Progenitor cell of endocrine pancreas (in vitro differentiated cells): Measurements from ENCODE around the gene NUDT14. TPM values are rescaled to one million over a fixed set of nuclear protein-coding genes. Genes with fewer than 3 reads are reported as not detected.

ENCODE experiments used
- DNase-seq: peaks from one replicate; pipeline ENCODE4 v3.0.0; 2021; ENCODE audit warnings: low spot score; ENCODE audit not compliant: unreplicated experiment
- H3K27ac Mint-ChIP-seq: 2 replicates; pipeline ENCODE4 v1.8.0; 2021; ENCODE audit warnings: mild to moderate bottlenecking, moderate library complexity, mixed read lengths
- H3K27me3 Mint-ChIP-seq: 2 replicates; pipeline ENCODE4 v1.8.0; 2021; ENCODE audit warnings: mixed read lengths
- H3K36me3 Mint-ChIP-seq: 2 replicates; pipeline ENCODE4 v1.8.0; 2022; ENCODE audit warnings: mixed read lengths; ENCODE audit not compliant: insufficient read depth
- H3K4me1 Mint-ChIP-seq: 2 replicates; pipeline ENCODE4 v1.8.0; 2021; ENCODE audit warnings: low read depth, mixed read lengths
- H3K4me3 Mint-ChIP-seq: 2 replicates; pipeline ENCODE4 v1.8.0; 2021; ENCODE audit warnings: low read depth, mild to moderate bottlenecking, moderate library complexity, mixed read lengths
- H3K9me3 Mint-ChIP-seq: 2 replicates; pipeline ENCODE4 v1.8.0; 2021; ENCODE audit warnings: low read depth, mixed read lengths
- total RNA-seq: library from RNA; stranded (reverse); gene quantifications from 2 replicates; pipeline ENCODE4 v1.2.1, GENCODE V29; 2021
- TF ChIP-seq, protein P1 (sequence below): fragments of 200-600 bp; sonication (generic); IDR thresholded peaks from one replicate; pipeline ENCODE4 v1.5.0; 2021; ENCODE audit warnings: antibody characterized with exemption, mild to moderate bottlenecking; ENCODE audit not compliant: unreplicated experiment

The NUDT14 gene
- total RNA-seq, 1 donor from 2014 or later = 66.6 TPM

DNA sequence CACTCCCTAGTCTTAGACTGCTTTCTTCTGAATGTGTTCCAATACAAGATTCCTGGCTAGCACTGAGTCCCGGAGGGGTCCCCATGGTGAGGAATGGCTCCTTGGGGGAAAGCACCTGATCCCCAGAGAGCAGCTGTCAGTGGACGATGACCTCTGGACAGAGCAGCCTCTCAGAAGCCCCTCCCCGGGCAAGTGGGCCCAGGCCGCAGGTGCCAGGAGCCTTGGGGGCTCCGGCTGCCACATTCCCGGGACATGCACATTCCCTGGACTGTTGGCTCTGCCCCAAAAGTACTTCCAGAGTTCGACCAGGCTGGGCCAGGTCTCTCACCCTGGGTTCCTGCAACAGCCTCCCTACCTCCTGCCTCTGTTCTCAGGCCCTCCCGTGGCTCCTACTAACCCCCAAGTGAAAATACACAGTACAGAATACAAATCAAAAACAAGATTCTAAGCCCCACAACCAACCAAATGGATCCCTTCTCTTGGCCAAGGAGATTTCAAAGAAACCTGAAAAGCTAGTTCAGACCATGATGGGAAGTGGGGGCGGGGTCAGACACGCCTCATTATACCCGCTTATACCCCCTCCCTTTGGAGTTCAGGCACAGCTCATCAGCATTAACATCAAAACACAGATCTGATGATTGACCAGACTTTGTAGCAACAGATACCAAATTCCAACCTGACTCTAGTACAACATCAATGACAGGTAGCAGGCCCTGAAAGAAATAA lies 43.9 kb upstream of the NUDT14 start:
- TF ChIP-seq, protein P1, sequence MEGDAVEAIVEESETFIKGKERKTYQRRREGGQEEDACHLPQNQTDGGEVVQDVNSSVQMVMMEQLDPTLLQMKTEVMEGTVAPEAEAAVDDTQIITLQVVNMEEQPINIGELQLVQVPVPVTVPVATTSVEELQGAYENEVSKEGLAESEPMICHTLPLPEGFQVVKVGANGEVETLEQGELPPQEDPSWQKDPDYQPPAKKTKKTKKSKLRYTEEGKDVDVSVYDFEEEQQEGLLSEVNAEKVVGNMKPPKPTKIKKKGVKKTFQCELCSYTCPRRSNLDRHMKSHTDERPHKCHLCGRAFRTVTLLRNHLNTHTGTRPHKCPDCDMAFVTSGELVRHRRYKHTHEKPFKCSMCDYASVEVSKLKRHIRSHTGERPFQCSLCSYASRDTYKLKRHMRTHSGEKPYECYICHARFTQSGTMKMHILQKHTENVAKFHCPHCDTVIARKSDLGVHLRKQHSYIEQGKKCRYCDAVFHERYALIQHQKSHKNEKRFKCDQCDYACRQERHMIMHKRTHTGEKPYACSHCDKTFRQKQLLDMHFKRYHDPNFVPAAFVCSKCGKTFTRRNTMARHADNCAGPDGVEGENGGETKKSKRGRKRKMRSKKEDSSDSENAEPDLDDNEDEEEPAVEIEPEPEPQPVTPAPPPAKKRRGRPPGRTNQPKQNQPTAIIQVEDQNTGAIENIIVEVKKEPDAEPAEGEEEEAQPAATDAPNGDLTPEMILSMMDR = no peak
- Mint-ChIP-seq H3K36me3 (peaks cover 10% of the 10 kb centered on the region), H3K4me3 (no peak overlapping the region), H3K27ac (no peak overlapping the region), H3K27me3 (no peaks in the 10 kb centered on the region), H3K4me1 (no peaks in the 10 kb centered on the region), H3K9me3 (no peaks in the 10 kb centered on the region)
- DNase-seq = no peak

DNA sequence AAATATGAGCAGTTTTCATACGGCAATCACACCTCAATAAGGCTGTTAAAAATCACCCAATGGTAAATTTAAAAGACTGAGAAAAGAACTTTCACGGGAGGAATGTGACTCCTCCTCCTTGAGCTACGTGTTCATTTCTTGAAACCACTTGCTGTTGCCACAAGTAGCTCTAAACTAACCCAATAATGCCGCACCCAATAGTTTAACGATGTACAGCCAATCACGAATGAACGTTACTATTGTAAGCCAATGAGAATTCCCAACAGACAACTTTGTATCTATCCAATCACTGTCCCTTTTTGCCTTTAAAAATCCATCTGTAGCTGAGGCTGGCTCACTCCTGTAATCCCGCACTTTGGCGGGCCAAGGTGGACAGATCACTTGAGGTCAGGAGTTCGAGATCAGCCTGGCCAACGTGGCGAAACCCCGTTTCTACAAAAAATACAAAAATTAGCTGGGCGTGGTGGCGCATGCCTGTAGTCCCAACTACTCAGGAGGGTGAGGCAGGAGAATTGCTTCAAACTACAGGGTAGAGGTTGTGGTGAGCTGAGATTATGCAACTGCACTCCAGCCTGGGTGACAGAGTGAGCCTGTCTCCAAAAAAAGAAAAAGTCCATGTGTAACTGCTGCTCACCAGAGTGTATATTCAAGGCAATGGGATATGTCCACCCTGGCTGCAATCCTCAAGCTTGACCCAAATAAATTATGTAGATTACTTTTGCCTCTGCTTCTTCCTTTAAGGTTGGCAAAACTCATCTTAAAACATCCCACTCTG lies 42.8 kb upstream of the NUDT14 start:
- no peaks in the 10 kb centered on the region for H3K4me1 Mint-ChIP-seq
- TF ChIP-seq, protein P1 = no peak
- no peak for DNase-seq
- H3K36me3 Mint-ChIP-seq = peaks cover 10% of the 10 kb centered on the region
- no peaks in the 10 kb centered on the region for H3K27me3 Mint-ChIP-seq
- no peak overlapping the region for H3K4me3 Mint-ChIP-seq
- no peak overlapping the region for H3K27ac Mint-ChIP-seq
- no peaks in the 10 kb centered on the region for H3K9me3 Mint-ChIP-seq

DNA sequence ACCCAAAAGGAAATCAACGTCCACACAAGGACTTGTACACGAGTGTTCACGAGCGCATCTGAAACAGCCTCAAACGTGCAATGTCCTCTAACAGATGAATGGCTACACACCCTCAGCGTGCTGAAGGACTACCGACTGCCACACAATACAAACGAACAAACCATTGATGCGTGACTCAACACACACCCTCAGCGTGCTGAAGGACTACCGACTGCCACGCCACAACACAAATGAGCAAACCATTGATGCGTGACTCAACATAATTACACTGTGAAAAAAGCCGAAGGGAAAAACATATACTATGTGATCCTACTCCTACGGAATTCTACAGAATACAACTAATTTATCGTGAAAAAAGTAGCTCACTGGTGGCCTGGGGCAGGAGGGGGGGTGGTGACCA lies 42.1 kb upstream of the NUDT14 start:
- no peak for DNase-seq
- no peak overlapping the region for H3K27ac Mint-ChIP-seq
- no peaks in the 10 kb centered on the region for H3K27me3 Mint-ChIP-seq
- no peaks in the 10 kb centered on the region for H3K4me1 Mint-ChIP-seq
- no peaks in the 10 kb centered on the region for H3K9me3 Mint-ChIP-seq
- no peak overlapping the region for H3K4me3 Mint-ChIP-seq
- TF ChIP-seq, protein P1 = no peak
- H3K36me3 Mint-ChIP-seq = peaks cover 12% of the 10 kb centered on the region

DNA sequence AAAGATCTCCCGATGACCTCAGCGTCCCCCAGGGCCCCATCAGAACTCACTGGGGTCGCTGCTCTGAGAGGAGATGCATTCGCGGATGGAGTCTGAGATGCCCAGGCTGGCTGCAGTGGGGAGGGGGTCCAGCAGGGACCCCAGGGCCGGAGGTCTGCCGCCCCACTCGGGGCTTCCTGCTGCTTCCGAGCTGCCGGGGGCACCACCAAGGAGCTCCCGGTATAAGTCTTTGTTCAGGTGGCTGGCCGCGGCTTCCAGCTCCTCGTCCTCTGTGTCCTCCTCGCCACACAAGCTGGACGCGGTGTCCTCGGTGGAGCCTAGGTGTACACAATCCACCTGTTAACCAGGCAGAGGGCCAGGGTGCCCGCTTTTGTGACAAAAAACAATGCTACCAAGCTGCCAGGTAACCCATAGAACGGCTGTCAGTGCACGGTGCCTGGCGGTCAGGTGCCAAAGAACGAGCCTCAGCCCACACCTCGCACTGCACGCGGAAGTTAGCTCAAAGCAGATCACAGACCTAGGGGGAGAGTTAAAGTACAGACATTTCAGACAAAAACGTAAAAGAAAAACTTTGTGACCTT lies 40.6 kb upstream of the NUDT14 start:
- no peaks in the 10 kb centered on the region for H3K27me3 Mint-ChIP-seq
- H3K4me1 Mint-ChIP-seq = no peaks in the 10 kb centered on the region
- H3K9me3 Mint-ChIP-seq = no peaks in the 10 kb centered on the region
- TF ChIP-seq, protein P1 = no peak
- no peak overlapping the region for H3K27ac Mint-ChIP-seq
- H3K36me3 Mint-ChIP-seq = peaks cover 11% of the 10 kb centered on the region
- DNase-seq = no peak
- no peak overlapping the region for H3K4me3 Mint-ChIP-seq
